PC-3 (cell line): ENCODE data around the gene GABRB3.

Source experiments
- EZH2 ChIP-seq: fragments of 300-600 bp; sonication (generic); IDR thresholded peaks from one replicate; pipeline ENCODE4 v1.6.1; 2017; ENCODE audit warnings: antibody characterized with exemption, mild to moderate bottlenecking, low read length; ENCODE audit not compliant: unreplicated experiment
- EZH2phosphoT487 ChIP-seq: fragments of 300-600 bp; sonication (generic); IDR thresholded peaks from 2 replicates; pipeline ENCODE4 v1.6.1; 2018; ENCODE audit warnings: mild to moderate bottlenecking, antibody characterized with exemption, low read length, borderline replicate concordance
- TF ChIP-seq, protein P1 (sequence below): fragments of 300-600 bp; sonication (generic); conservative IDR thresholded peaks from 2 replicates; pipeline ENCODE4 v1.5.1; 2017; ENCODE audit warnings: antibody characterized with exemption, low read depth, mild to moderate bottlenecking, low read length

DNA sequence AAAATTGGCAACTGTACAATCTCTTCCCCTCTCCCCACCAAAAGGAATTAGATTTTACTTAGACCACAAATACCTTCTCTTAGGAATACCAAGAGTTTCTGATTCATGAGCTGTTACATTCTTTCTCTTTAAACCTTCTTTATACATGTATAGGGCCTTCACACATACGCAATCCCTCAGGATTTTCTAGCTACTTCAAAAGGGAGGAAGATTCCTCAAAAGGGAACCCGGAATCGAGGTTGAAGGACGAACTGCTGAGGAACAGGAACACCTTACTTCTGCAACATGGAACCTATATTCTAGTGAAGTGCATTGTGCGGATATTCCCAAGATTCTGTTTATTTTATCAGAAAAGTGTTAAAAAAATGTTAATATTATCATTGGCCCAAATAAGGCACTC is 52.3 kb downstream of the GABRB3 start:
- TF ChIP-seq, protein P1, sequence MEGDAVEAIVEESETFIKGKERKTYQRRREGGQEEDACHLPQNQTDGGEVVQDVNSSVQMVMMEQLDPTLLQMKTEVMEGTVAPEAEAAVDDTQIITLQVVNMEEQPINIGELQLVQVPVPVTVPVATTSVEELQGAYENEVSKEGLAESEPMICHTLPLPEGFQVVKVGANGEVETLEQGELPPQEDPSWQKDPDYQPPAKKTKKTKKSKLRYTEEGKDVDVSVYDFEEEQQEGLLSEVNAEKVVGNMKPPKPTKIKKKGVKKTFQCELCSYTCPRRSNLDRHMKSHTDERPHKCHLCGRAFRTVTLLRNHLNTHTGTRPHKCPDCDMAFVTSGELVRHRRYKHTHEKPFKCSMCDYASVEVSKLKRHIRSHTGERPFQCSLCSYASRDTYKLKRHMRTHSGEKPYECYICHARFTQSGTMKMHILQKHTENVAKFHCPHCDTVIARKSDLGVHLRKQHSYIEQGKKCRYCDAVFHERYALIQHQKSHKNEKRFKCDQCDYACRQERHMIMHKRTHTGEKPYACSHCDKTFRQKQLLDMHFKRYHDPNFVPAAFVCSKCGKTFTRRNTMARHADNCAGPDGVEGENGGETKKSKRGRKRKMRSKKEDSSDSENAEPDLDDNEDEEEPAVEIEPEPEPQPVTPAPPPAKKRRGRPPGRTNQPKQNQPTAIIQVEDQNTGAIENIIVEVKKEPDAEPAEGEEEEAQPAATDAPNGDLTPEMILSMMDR, result no peak
- no peak for TF ChIP-seq EZH2
- no peak for TF ChIP-seq EZH2phosphoT487
